Fibroblast of lung (primary cell): ENCODE data around the gene BIRC5. TPM values are rescaled to one million over a fixed set of nuclear protein-coding genes. Genes with fewer than 3 reads are reported as not detected.

Experiments used
- DNase-seq, 2 donors: peaks; one replicate each; pipeline versions ENCODE4 v3.0.0 to v3.0.0-alpha.2; 2010; ENCODE audit warnings: low read depth in 2 of 2
- H2AFZ ChIP-seq: 2 replicates; pipeline ENCODE4 v1.5.1; 2012; ENCODE audit warnings: low read length, control low read depth, inconsistent platforms
- H3K27ac ChIP-seq: 2 replicates; pipeline ENCODE4 v1.5.1; 2011; ENCODE audit warnings: low read length, control low read depth; ENCODE audit not compliant: insufficient read depth
- H3K27me3 ChIP-seq: 2 replicates; pipeline ENCODE4 v1.5.1; 2011; ENCODE audit warnings: mild to moderate bottlenecking, low read length; ENCODE audit not compliant: control insufficient read depth, insufficient read depth
- H3K36me3 ChIP-seq: 2 replicates; pipeline ENCODE4 v1.5.1; 2011; ENCODE audit warnings: low read length; ENCODE audit not compliant: control insufficient read depth, insufficient read depth
- H3K4me1 ChIP-seq: 2 replicates; pipeline ENCODE4 v1.5.1; 2011; ENCODE audit warnings: low read length; ENCODE audit not compliant: control insufficient read depth, insufficient read depth; ENCODE audit errors: extremely low read depth
- H3K4me2 ChIP-seq: 2 replicates; pipeline ENCODE4 v1.5.1; 2011; ENCODE audit warnings: low read length, control low read depth; ENCODE audit not compliant: insufficient read depth; ENCODE audit errors: extremely low read depth
- H3K4me3 ChIP-seq, 4 experiments: fragments of 200-600 bp in 1 of 4; sonication (generic) in 1 of 4; replicated peaks in 1 of 4; 2 replicates each; pipeline ENCODE4 v1.5.1; 2011 to 2016; ENCODE audit warnings: low read length in 4 of 4, low read depth in 3 of 4, mild to moderate bottlenecking in 3 of 4, control low read depth in 2 of 4, inconsistent platforms in 1 of 4, mixed read lengths in 1 of 4; ENCODE audit not compliant: insufficient read depth in 1 of 4; ENCODE audit errors: control extremely low read depth in 1 of 4
- H3K79me2 ChIP-seq: 2 replicates; pipeline ENCODE4 v1.5.1; 2012; ENCODE audit warnings: mild to moderate bottlenecking, low read length, inconsistent platforms; ENCODE audit not compliant: control insufficient read depth, insufficient read depth
- H3K9ac ChIP-seq: 2 replicates; pipeline ENCODE4 v1.5.1; 2011; ENCODE audit warnings: mild to moderate bottlenecking, low read length, control low read depth; ENCODE audit not compliant: insufficient read depth
- H3K9me3 ChIP-seq: 2 replicates; pipeline ENCODE4 v1.5.1; 2012; ENCODE audit warnings: low read depth, low read length; ENCODE audit not compliant: control insufficient read depth, insufficient read depth
- H4K20me1 ChIP-seq: 2 replicates; pipeline ENCODE4 v1.5.1; 2011; ENCODE audit warnings: low read length; ENCODE audit not compliant: control insufficient read depth, insufficient read depth; ENCODE audit errors: extremely low read depth
- CTCF ChIP-seq, 2 donors: IDR thresholded peaks in 1 of 2; conservative IDR thresholded peaks in 1 of 2; 1 replicate in 1 of 2; 2 replicates in 1 of 2; pipeline ENCODE4 v1.5.1; 2011 to 2012; ENCODE audit warnings: low read length in 2 of 2, control low read depth in 1 of 2, inconsistent platforms in 1 of 2, low read depth in 1 of 2, mild to moderate bottlenecking in 1 of 2
- EZH2 ChIP-seq: IDR thresholded peaks from 2 replicates; pipeline ENCODE4 v1.5.1; 2012; ENCODE audit warnings: low read length, control low read depth, mild to moderate bottlenecking; ENCODE audit errors: missing control alignments
- polyA plus RNA-seq, 2 donors: library from polyadenylated mRNA; depleted of rRNA in 1 of 2; stranded (reverse) in 1 of 2; unstranded in 1 of 2; fragments of >200 nt; gene quantifications; 2 replicates each; pipeline ENCODE4 v1.2.1, GENCODE V29; 2011 to 2012; ENCODE audit warnings: missing spikeins in 1 of 2
- total RNA-seq: library from RNA; depleted of rRNA; stranded (reverse); fragments of >200 nt; gene quantifications from 2 replicates; pipeline ENCODE4 v1.2.1, GENCODE V29; 2014

The BIRC5 gene
- total and polyA plus RNA-seq, 2 donors (not counting 1 experiment from before 2014, with no cell fraction given), result 11.1 to 28.6 TPM

- H3K9ac ChIP-seq, result no peak overlapping the region
- no peaks in the 10 kb centered on the region for H3K9me3 ChIP-seq
- peaks cover 6% of the 10 kb centered on the region for H3K79me2 ChIP-seq
- H3K4me1 ChIP-seq, result peaks cover 4% of the 10 kb centered on the region
- H3K27me3 ChIP-seq, result no peaks in the 10 kb centered on the region
- peak overlapping the region; percentile 8 to 89 (median 52) for H3K4me3 ChIP-seq
- H4K20me1 ChIP-seq, result no peaks in the 10 kb centered on the region
- peaks cover 6% of the 10 kb centered on the region for H3K36me3 ChIP-seq
- H3K27ac ChIP-seq, result no peak overlapping the region
- peak overlapping the region; percentile 77 for H3K4me2 ChIP-seq
- TF ChIP-seq CTCF (conservative IDR thresholded peaks at IDR 0.05 in 1 of 2, IDR thresholded peaks at IDR 0.05 in 1 of 2; ENCODE audit: low read depth in 1 of 2, low read length in 2 of 2) (no peak), EZH2 (no peak)
- peak overlapping the region; percentile 35 for H2AFZ ChIP-seq
- no peak for DNase-seq
Measured at GRCh38 chr17:78185981-78186691, 27.9 kb upstream of the BIRC5 start.

GRCh38 chr17:78186692-78187595 is 27.1 kb upstream of the BIRC5 start, which contains the start of the genes AFMID and TK1:
TSS of gene AFMID (plus strand) at chr17:78187362. CDS start at chr17:78187371, 9 bp downstream.
TSS of gene TK1 (minus strand) at chr17:78187052. CDS start at chr17:78186994, 58 bp downstream.
- peak within 1 kb of the TSS; percentile 72 for H3K9ac ChIP-seq
- H2AFZ ChIP-seq, result peak within 1 kb of the TSS; percentile 95
- H3K36me3 ChIP-seq, result peaks cover 6% of the 10 kb centered on the region
- TF ChIP-seq CTCF (conservative IDR thresholded peaks at IDR 0.05 in 1 of 2, IDR thresholded peaks at IDR 0.05 in 1 of 2; ENCODE audit: low read depth in 1 of 2, low read length in 2 of 2), result peak; percentile 67 to 78
- no peak for TF ChIP-seq EZH2
- H3K27ac ChIP-seq, result peak within 1 kb of the TSS; percentile 76
- no peaks in the 10 kb centered on the region for H4K20me1 ChIP-seq
- H3K4me1 ChIP-seq, result peaks cover 4% of the 10 kb centered on the region
- peak within 1 kb of the TSS; percentile 93 for H3K4me2 ChIP-seq
- H3K79me2 ChIP-seq, result peaks cover 6% of the 10 kb centered on the region
- no peaks in the 10 kb centered on the region for H3K27me3 ChIP-seq
- H3K9me3 ChIP-seq, result no peaks in the 10 kb centered on the region
- H3K4me3 ChIP-seq, result peak within 1 kb of the TSS; percentile 67 to 89 (median 78)
- DNase-seq, result peak; percentile 93 to 96

GRCh38 chr17:78196716-78197115 is 17.3 kb upstream of the BIRC5 start:
- H3K27ac ChIP-seq, result no peak overlapping the region
- H3K79me2 ChIP-seq, result no peaks in the 10 kb centered on the region
- H4K20me1 ChIP-seq, result no peaks in the 10 kb centered on the region
- no peaks in the 10 kb centered on the region for H3K27me3 ChIP-seq
- no peak for DNase-seq
- no peak overlapping the region for H3K4me2 ChIP-seq
- H3K4me1 ChIP-seq, result no peaks in the 10 kb centered on the region
- H2AFZ ChIP-seq, result no peak overlapping the region
- TF ChIP-seq CTCF (conservative IDR thresholded peaks at IDR 0.05 in 1 of 2, IDR thresholded peaks at IDR 0.05 in 1 of 2; ENCODE audit: low read depth in 1 of 2, low read length in 2 of 2) (no peak), EZH2 (no peak)
- H3K9ac ChIP-seq, result no peak overlapping the region
- H3K9me3 ChIP-seq, result no peaks in the 10 kb centered on the region
- H3K36me3 ChIP-seq, result peaks cover 3% of the 10 kb centered on the region
- H3K4me3 ChIP-seq, result no peak overlapping the region
